ENCODE data around the gene GAPDHS.

- TF ChIP-seq CTCF (IDR thresholded peaks at IDR 0.05) (no peak), POLR2AphosphoS5 (IDR thresholded peaks at IDR 0.05) (no peak), POLR2A (IDR thresholded peaks at IDR 0.05) (no peak)
These were observed 44.7 kb downstream of the GAPDHS start for GRCh38 chr19:35577918-35578317.
